HEK293 (cell line): ENCODE measurements around the gene ZKSCAN4.

Experiments
- BCL11B ChIP-seq: fragments of 450-650 bp; formaldehyde crosslinking; IDR thresholded peaks from 2 replicates; pipeline ENCODE4 v1.5.1; 2016; ENCODE audit warnings: low read depth, missing biosample characterization, missing genetic modification characterization
- GLI2 ChIP-seq: fragments of 450-650 bp; formaldehyde crosslinking; IDR thresholded peaks from 2 replicates; pipeline ENCODE4; 2017; ENCODE audit warnings: missing biosample characterization, missing genetic modification characterization, low read depth, borderline replicate concordance
- HOXC10 ChIP-seq: sonication (generic); formaldehyde crosslinking; IDR thresholded peaks from 2 replicates; pipeline ENCODE4 v1.8.1; 2023; ENCODE audit warnings: mild to moderate bottlenecking, missing genetic modification reagents
- KLF8 ChIP-seq: fragments of 450-650 bp; formaldehyde crosslinking; IDR thresholded peaks from 2 replicates; pipeline ENCODE4 v1.5.1; 2016; ENCODE audit warnings: missing biosample characterization, missing genetic modification characterization
- PRDM1 ChIP-seq: fragments of 450-650 bp; formaldehyde crosslinking; IDR thresholded peaks from 2 replicates; pipeline ENCODE4; 2016; ENCODE audit warnings: missing biosample characterization, missing genetic modification characterization
- SCRT1 ChIP-seq: fragments of 450-650 bp; formaldehyde crosslinking; IDR thresholded peaks from 2 replicates; pipeline ENCODE4 v1.5.1; 2016; ENCODE audit warnings: missing biosample characterization, missing genetic modification characterization, borderline replicate concordance
- TRIM28 ChIP-seq: IDR thresholded peaks from 2 replicates; pipeline ENCODE4 v1.6.1; 2011; ENCODE audit warnings: low read length, control low read depth, borderline replicate concordance
- ZBTB21 ChIP-seq: fragments of 450-650 bp; formaldehyde crosslinking; IDR thresholded peaks from 2 replicates; pipeline ENCODE4 v1.5.1; 2017; ENCODE audit warnings: missing biosample characterization, missing genetic modification characterization
- ZFP3 ChIP-seq: fragments of 450-650 bp; formaldehyde crosslinking; IDR thresholded peaks from 2 replicates; pipeline ENCODE4 v1.5.1; 2016; ENCODE audit warnings: low read depth, missing biosample characterization, missing genetic modification characterization
- ZFP41 ChIP-seq: fragments of 450-650 bp; formaldehyde crosslinking; IDR thresholded peaks from 2 replicates; pipeline ENCODE4 v1.5.1; 2016; ENCODE audit warnings: missing biosample characterization, missing genetic modification characterization, borderline replicate concordance
- ZNF121 ChIP-seq: fragments of 450-650 bp; formaldehyde crosslinking; IDR thresholded peaks from 2 replicates; pipeline ENCODE4 v1.5.1; 2016; ENCODE audit warnings: missing biosample characterization, missing genetic modification characterization
- ZNF16 ChIP-seq: fragments of 450-650 bp; formaldehyde crosslinking; IDR thresholded peaks from 2 replicates; pipeline ENCODE4 v1.5.1; 2016; ENCODE audit warnings: low read depth, missing biosample characterization, missing genetic modification characterization
- ZNF184 ChIP-seq: fragments of 450-650 bp; IDR thresholded peaks from 2 replicates; pipeline ENCODE4 v1.5.1; 2018; ENCODE audit warnings: missing biosample characterization, mild to moderate bottlenecking, missing genetic modification characterization
- ZNF26 ChIP-seq: fragments of 450-650 bp; formaldehyde crosslinking; IDR thresholded peaks from 2 replicates; pipeline ENCODE4 v1.5.1; 2016; ENCODE audit warnings: missing biosample characterization, missing genetic modification characterization
- ZNF280D ChIP-seq: fragments of 450-650 bp; formaldehyde crosslinking; IDR thresholded peaks from 2 replicates; pipeline ENCODE4 v1.5.1; 2016; ENCODE audit warnings: missing biosample characterization, missing genetic modification characterization
- ZNF366 ChIP-seq: fragments of 450-650 bp; formaldehyde crosslinking; conservative IDR thresholded peaks from 2 replicates; pipeline ENCODE4 v1.5.1; 2016; ENCODE audit warnings: missing biosample characterization, missing genetic modification characterization
- ZNF398 ChIP-seq: fragments of 450-650 bp; formaldehyde crosslinking; IDR thresholded peaks from 2 replicates; pipeline ENCODE4 v1.5.1; 2017; ENCODE audit warnings: missing biosample characterization, missing genetic modification characterization
- ZNF544 ChIP-seq: fragments of 450-650 bp; formaldehyde crosslinking; IDR thresholded peaks from 2 replicates; pipeline ENCODE4 v1.5.0; 2017; ENCODE audit warnings: missing biosample characterization, missing genetic modification characterization
- ZNF555 ChIP-seq: fragments of 450-650 bp; formaldehyde crosslinking; conservative IDR thresholded peaks from 2 replicates; pipeline ENCODE4 v1.5.1; 2017; ENCODE audit warnings: missing biosample characterization, mild to moderate bottlenecking, missing genetic modification characterization, inconsistent platforms
- ZNF639 ChIP-seq: fragments of 450-650 bp; formaldehyde crosslinking; IDR thresholded peaks from 2 replicates; pipeline ENCODE4 v1.5.1; 2016; ENCODE audit warnings: missing biosample characterization, missing genetic modification characterization
- ZNF660 ChIP-seq: fragments of 450-650 bp; IDR thresholded peaks from 2 replicates; pipeline ENCODE4 v1.5.1; 2018; ENCODE audit warnings: missing biosample characterization, mild to moderate bottlenecking, missing genetic modification characterization
- ZNF677 ChIP-seq: fragments of 450-650 bp; IDR thresholded peaks from 2 replicates; pipeline ENCODE4 v1.5.0; 2018; ENCODE audit warnings: missing biosample characterization, mild to moderate bottlenecking, missing genetic modification characterization, moderate library complexity
- ZNF707 ChIP-seq: fragments of 450-650 bp; formaldehyde crosslinking; IDR thresholded peaks from 2 replicates; pipeline ENCODE4 v1.5.1; 2016; ENCODE audit warnings: missing biosample characterization, missing genetic modification characterization
- ZSCAN23 ChIP-seq: fragments of 450-650 bp; formaldehyde crosslinking; IDR thresholded peaks from 2 replicates; pipeline ENCODE4 v1.5.1; 2016; ENCODE audit warnings: missing biosample characterization, missing genetic modification characterization
- ZSCAN30 ChIP-seq: fragments of 450-650 bp; IDR thresholded peaks from 2 replicates; pipeline ENCODE4 v1.5.1; 2018; ENCODE audit warnings: missing biosample characterization, mild to moderate bottlenecking, missing genetic modification characterization, moderate library complexity
- TF ChIP-seq, protein P1 (sequence below): fragments of 450-650 bp; formaldehyde crosslinking; IDR thresholded peaks from 2 replicates; pipeline ENCODE4 v1.5.1; 2016; ENCODE audit warnings: missing biosample characterization, missing genetic modification characterization
- TF ChIP-seq, protein P2 (sequence below): fragments of 450-650 bp; formaldehyde crosslinking; IDR thresholded peaks from 2 replicates; pipeline ENCODE4 v1.5.1; 2016; ENCODE audit warnings: missing biosample characterization, missing genetic modification characterization

Gene ZKSCAN4

GRCh38 chr6:28212510-28213212 lies 39.4 kb downstream of the ZKSCAN4 start (continued):
- TF ChIP-seq ZNF280D (tag by site-specific recombination) (peak; percentile 81; the same call in 1 of the 2 replicates), ZBTB21 (peak; percentile 77), ZNF398 (tag by site-specific recombination) (no peak), GLI2 (tag by site-specific recombination) (peak; percentile 61; the same call in 1 of the 2 replicates), PRDM1 (peak; percentile 66), ZNF16 (tag by site-specific recombination) (no peak), ZNF544 (tag by site-specific recombination) (no peak), KLF8 (tag by site-specific recombination) (peak; percentile 88), BCL11B (tag by site-specific recombination) (peak; percentile 73; the same call in 1 of the 2 replicates), SCRT1 (peak; percentile 26; the same call in 1 of the 2 replicates), ZNF707 (tag by site-specific recombination) (no peak), ZNF660 (tag by site-specific recombination) (peak; percentile 97), ZNF639 (tag by site-specific recombination) (peak; percentile 97), ZNF26 (tag by site-specific recombination) (no peak), ZNF121 (tag by site-specific recombination) (no peak), ZFP3 (tag by site-specific recombination) (no peak), ZSCAN23 (tag by site-specific recombination) (peak; percentile 97), TRIM28 (no peak; the same call in 1 of the 2 replicates), ZNF366 (peak; percentile 84), ZFP41 (tag by site-specific recombination) (no peak), ZSCAN30 (tag by site-specific recombination) (peak; percentile 96), ZNF184 (tag by site-specific recombination) (peak; percentile 88; the same call in 1 of the 2 replicates), ZNF677 (tag by site-specific recombination) (no peak), HOXC10 (no peak), ZNF555 (no peak)
- TF ChIP-seq, protein P1, sequence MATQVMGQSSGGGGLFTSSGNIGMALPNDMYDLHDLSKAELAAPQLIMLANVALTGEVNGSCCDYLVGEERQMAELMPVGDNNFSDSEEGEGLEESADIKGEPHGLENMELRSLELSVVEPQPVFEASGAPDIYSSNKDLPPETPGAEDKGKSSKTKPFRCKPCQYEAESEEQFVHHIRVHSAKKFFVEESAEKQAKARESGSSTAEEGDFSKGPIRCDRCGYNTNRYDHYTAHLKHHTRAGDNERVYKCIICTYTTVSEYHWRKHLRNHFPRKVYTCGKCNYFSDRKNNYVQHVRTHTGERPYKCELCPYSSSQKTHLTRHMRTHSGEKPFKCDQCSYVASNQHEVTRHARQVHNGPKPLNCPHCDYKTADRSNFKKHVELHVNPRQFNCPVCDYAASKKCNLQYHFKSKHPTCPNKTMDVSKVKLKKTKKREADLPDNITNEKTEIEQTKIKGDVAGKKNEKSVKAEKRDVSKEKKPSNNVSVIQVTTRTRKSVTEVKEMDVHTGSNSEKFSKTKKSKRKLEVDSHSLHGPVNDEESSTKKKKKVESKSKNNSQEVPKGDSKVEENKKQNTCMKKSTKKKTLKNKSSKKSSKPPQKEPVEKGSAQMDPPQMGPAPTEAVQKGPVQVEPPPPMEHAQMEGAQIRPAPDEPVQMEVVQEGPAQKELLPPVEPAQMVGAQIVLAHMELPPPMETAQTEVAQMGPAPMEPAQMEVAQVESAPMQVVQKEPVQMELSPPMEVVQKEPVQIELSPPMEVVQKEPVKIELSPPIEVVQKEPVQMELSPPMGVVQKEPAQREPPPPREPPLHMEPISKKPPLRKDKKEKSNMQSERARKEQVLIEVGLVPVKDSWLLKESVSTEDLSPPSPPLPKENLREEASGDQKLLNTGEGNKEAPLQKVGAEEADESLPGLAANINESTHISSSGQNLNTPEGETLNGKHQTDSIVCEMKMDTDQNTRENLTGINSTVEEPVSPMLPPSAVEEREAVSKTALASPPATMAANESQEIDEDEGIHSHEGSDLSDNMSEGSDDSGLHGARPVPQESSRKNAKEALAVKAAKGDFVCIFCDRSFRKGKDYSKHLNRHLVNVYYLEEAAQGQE (tag by site-specific recombination): peak; percentile 43; the same call in 1 of the 2 replicates
- TF ChIP-seq, protein P2, sequence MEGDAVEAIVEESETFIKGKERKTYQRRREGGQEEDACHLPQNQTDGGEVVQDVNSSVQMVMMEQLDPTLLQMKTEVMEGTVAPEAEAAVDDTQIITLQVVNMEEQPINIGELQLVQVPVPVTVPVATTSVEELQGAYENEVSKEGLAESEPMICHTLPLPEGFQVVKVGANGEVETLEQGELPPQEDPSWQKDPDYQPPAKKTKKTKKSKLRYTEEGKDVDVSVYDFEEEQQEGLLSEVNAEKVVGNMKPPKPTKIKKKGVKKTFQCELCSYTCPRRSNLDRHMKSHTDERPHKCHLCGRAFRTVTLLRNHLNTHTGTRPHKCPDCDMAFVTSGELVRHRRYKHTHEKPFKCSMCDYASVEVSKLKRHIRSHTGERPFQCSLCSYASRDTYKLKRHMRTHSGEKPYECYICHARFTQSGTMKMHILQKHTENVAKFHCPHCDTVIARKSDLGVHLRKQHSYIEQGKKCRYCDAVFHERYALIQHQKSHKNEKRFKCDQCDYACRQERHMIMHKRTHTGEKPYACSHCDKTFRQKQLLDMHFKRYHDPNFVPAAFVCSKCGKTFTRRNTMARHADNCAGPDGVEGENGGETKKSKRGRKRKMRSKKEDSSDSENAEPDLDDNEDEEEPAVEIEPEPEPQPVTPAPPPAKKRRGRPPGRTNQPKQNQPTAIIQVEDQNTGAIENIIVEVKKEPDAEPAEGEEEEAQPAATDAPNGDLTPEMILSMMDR (tag by site-specific recombination): no peak; the same call in 1 of the 2 replicates
